Endothelial cell of hepatic sinusoid (primary cell): ENCODE data around the gene BEX2.
"Not testable (repeated sequence)": the region's sequence is repeated elsewhere in the genome, so short reads cannot be mapped to it uniquely, and the experiment has no call there.

Experiments used
- in situ Hi-C: cut with HindIII; loops from 2 replicates; pipeline ENCODE4 v1.10.0; 2017; ENCODE audit warnings: low sequenced_read_pairs

BEX2 gene

DNA sequence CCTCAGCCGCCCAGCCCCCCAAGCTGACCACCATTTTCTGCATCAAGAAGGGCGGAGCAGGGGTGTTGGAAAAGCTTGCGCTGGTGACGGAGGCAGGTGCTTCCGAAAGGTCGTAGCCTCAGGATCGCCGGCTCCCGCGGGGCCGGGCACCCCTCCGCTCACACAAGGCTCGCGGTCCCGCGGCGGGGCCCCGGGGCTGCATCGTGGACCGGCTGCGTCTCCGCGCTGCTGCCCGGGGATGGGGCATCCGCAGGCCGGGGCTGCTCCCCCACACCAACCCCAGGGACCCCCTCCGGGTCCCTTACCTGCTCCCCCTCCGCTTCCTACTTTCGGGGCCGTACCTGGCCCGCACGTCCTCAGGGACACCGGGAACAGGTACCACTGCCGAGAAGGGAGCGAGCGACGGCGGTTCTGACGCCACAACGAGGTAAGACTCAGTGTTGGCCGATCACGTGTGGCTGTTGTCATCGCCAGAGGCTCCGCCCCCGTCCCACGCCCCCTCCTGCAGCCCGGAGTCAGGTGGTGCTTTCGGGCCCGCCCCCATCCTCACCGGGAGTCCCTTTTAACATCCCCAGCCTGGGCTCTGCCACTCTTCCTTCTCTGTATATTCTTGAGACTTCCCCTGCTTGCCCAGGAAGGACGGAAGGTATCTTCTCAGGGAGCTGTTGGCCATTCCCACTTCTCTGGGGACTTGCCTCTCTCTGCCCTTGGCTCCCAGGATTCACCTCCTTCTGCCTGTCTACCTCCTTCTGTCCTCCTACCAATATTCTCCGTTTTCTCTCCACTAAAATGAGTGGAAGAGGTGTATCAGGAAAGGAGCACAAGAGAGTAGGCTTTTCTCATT, at the start of gene BEX2:
Gene BEX2 (minus strand): TSS at position 436 of the 844 bp plus-strand sequence. CDS start 1,014 bp downstream, outside the sequence.
- in situ Hi-C loops = no loop called here

DNA sequence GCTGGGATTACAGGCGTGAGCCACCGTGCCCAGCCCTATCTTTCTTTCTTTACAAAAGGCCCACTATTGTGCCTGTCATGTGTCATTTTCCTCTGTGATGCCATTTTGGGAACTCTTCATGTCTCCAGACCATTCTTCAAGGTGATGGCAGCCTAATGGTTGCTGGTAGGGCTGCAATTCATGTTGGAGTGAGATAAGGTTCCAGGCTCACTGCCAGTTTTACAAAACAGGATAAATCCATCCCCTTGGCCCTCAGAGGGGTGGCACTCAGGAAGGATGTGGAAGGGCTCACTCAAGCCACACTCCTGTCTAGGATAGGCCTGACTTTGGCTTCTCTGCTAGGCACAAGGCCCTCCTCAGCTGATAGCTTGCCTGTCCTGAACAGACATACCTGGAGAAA, 49.3 kb upstream of the BEX2 start:
- in situ Hi-C loops = no loop called here

DNA sequence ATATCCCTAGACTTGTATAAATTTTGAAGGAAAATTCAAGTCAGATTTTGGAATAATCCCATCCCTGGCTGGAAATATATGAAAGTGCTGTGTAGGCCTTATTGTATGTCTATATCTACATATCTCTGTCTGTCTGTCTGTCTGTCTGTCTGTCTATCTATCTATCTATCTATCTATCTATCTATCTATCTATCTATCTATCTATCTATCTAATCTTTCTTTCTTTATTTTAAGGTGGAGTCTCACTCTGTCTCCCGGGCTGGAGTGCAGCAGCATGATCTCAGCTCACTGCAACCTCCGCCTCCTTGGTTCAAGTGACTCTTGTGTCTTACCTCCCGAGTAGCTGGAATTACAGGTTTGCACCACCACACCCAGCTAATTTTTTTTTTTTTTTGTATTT, 48.8 kb upstream of the BEX2 start:
- in situ Hi-C loops = not testable (repeated sequence)

DNA sequence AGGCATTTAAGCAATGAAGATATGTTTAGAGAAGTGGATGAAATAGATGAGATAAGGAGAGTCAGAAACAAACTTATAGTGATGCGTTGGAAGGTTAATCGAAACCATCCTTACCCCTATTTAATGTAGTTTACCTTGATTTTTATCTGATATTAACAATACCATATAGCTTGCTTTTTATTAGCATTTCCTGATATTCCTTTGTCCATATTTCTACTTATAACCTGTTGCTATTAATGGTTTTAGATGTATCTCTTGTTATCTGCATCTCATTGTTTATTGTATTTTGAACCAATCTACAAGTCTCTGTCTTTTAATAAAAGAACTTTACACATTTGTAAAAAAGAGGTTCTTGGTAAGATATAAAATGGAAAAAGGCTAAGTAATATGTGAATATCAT, 47.1 kb upstream of the BEX2 start:
- in situ Hi-C loops = no loop called here

DNA sequence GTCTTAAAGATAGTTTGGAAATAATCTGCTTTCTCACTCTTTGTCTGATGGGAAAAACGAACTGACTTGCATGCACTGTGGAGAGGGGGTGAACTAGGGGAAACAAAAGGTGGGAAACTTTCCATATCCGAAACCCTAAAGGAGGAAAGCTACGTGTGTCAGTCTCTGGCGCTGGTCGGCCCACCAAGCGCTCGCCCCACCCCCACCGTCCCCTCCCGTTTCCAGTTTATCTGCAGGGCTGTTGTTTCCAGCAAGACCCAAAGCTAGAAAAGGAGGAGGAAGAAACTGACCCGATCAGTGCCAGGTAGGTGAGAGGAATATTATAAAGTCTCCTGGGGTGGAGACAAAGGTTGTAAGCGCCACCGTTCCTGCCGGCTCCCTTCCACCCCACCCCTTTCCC, 46.1 kb upstream of the BEX2 start:
- in situ Hi-C loops = no loop called here

DNA sequence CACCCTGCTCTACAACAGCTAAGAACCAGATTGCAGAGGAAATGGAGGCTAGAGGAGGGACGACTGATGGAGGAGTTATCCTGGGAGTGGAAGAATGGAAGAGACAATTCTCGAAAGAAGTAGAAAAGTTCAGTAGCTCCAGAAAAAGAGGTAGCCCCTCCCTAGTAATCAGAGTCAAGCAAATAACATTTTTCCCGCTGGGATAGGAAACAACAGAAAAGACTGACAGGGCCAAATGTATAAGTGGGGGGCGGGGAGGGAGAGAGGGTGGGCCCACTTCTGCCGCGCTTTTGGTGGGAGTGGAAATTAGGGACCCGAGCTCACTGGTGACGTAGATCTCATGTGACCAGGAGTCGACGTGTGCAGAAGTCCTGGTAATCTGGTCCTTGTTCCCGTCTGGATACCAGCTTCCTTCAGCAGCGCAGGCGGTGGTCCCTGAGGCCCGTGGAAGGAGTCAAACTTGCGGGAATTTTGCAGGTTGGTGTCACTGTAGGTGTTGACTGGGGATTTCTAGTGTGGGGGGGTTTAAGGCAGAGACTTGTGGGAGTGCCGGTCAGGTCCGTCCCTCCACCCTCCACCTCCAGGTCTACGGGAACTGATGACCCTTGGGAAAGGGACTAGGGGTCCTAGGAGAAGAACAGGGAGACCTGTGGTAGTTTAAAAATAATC, 45.5 kb upstream of the BEX2 start, which contains the start of gene TCEAL9:
Gene TCEAL9 (plus strand): TSS at position 377 of the 669 bp plus-strand sequence. CDS start 1,179 bp downstream, outside the sequence.
- in situ Hi-C loops = no loop called here

DNA sequence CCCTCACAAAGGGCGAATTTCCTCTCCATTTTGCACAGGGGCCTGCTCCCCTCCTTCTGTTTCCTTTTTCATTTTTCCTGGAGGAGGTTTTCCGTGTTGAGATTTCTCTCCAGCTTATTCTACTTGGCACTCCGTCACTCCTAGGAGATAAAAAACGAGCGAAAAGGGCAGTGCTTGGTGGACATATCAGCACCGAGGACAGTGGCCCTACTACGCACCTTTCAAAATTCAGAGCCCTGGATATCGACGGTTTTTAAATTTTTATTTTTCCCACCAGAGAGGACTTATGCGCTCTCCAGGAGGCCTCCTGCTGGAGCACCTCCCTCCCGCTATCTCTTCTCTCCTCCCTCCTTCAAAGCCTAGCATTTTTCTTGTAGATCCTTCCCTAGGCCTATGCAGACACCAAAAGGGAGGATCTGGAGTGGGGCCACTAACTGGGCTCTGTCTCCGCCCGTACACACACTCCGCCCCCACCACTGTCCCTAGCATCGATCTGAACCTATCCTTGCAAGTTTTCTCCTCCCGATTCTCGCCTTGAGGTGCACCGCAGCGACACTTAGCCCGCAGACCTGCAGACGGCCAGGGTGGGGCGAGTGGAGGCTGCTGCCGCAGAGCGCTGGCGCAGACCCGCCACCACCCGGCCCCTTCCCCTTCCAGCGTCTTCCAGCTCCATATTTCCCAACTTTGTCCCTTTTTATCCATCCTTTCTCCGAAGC, 37.0 kb upstream of the BEX2 start:
- in situ Hi-C loops = no loop called here

DNA sequence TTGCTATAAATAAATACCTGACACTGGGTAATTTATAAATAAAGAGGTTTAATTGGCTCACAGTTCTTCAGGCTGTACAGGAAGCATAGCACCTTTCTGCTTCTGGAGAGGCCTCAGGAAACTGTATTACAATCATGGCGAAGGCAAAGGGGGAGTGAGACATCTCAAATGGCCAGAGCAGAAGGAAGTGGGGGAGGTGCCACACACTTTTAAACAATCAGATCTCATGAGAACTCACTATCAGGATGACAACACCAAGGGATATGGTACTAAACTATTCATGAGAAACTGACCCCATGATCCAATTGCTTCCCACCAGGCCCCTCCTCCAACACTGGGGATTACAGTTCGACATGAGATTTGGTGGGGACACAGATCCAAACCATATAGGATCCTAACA, 33.8 kb upstream of the BEX2 start:
- in situ Hi-C loops = no loop called here

DNA sequence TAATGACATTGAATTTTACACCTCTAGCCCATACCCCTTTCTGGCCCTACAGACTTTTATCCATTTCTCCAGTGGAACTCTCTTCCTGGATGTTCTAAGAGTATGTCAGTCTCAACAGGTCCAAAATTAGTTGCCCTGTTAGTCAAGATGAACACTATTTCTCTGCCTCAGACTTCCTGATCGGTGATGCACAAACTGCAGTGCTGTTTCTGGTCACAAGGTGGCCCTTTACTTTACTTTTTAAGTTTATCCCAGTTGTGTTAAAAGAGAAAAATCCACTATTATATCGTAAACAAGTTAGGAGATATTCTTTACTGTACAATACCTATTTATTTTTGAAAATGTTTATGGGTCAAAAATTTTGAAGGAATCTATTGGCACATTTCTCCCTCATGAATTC, 32.3 kb upstream of the BEX2 start:
- in situ Hi-C loops = no loop called here

DNA sequence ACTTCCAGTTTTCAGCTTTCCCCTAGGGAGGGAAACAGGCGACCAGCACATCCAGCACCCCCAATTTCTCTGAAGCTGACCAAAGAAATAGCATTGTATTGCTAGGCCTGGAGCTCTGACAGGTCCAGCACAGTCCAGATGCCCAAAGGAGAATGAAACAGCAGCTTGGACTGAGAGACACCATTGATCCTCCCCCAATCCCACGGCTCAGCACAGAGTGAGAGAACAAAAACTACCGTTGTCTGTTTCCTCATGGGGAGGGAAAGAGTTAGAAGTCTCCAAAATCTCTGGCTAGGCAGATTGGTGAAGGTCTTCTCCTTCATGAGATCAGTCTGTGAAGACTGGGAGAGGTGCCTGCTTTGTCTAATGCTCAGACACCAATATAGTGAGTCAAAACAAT, 27.9 kb upstream of the BEX2 start:
- in situ Hi-C loops = no loop called here

DNA sequence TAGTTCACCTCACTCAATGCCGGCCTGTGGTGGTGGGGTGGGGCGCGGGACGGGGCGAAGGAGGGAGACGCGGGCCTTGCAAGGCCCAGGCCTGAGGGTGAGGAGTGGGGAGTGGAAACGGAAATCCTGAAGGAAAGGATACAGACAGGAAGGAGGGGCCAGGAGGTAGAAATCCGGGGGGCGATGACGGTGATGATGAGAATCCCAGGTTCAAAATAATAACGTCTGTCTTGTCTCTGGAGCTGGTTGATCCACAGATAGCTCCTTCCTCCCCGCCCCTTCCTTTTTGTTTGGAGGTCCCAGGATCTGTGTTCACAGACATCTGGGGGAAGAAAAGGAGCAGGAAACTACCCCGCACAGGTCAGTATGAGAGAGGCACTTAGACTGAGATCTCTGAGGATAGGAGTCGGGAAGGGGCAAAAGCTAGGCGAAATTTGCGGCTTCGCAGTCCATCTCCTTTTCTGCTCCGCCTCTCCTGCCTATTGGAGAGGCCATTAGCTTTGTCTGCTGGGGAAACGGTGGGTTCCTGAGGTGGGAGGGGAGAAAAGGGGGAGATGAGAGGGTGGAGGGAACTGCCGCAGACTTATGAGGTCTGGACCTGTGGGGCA, 20.0 kb upstream of the BEX2 start:
- in situ Hi-C loops = no loop called here

DNA sequence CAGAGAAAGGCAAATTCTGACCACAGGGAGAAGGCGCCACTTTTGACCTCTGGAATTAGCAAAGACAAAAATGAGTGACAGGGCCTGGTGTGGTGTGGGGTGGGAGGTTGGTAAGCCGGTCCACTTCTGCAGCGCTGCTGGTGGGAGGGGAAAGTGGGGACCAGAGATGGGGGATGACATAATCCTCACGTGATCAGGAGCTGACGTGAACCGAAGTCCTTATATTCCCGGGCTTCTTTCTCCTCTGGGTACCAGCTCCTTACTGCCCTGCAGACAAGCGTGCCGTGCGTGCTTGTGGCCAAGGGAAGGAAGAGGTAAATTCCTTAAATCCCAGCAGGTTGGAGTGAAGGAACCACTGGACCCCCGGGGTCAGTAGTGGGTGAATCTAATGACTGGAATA, 19.2 kb upstream of the BEX2 start, which contains the start of gene TCEAL7:
Gene TCEAL7 (plus strand): TSS at position 249 of the 400 bp plus-strand sequence. CDS start 1,165 bp downstream, outside the sequence.
- in situ Hi-C loops = no loop called here

DNA sequence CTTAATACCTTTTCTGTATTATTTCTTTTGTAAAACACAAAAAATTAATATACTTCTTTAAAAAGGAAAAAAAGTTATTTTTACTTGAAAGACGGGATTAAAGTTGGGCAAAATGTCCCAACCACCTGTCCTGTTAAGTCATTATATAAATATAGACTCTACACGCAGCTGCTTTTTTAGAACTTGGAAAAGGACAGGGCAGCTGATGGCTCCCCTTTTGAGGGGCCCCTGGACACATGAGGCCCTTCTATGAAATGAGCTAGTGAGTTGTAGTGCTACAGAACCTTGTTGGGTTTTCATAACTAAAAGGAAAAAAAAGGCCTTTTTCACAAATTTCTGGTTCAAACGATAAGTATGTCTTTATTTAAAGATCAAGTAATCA, 600 bp upstream of the BEX2 start:
- in situ Hi-C loops = no loop called here

DNA sequence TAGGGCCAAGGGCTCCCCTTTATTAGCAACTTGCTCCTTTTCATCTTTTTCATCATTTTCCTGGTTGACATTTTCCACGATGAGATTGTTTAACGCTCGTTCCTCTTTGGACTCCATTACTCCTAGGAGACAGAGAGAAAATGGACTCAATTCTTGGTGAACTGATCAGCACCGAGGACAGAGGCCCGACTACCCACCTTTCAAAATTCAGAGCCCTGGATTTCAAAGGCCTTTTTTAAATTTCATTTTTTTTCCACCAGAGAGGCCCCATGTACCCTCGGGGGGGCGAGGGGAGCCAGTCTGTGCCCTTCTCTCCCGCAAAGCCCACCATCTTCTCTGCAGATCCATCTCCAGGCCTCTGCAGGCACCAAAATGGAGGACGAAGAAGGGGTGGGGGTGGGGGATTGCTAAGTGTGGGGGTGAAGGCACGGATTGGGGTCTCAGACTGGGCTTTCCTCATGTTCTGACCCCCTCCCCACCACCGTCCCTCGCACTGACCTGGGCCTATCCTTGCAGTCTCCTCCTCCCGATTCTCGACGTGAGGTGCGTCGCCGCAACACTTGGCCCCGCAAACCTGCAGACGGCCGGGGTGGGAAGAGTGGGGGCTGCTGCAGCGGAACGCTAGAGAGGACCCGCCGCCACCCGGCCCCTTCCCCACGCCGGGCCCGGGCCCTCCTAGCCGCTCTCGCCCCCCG, 783 bp downstream of the BEX2 start:
- in situ Hi-C loops = no loop called here

DNA sequence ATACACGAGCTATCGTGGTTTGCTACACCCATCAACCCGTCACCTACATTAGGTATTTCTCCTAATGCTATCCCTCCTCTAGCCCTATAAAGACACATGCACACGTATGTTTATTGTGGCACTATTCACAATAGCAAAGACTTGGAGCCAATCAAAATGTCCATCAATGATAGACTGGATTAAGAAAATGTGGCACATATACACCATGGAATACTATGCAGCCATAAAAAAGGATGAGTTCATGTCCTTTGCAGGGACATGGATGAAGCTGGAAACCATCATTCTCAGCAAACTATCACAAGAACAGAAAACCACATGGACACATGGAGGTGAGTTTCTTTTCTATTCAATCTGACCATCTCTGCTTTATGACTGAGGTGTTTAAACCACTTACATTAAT, 5.1 kb downstream of the BEX2 start:
- in situ Hi-C loops = not testable (repeated sequence)

DNA sequence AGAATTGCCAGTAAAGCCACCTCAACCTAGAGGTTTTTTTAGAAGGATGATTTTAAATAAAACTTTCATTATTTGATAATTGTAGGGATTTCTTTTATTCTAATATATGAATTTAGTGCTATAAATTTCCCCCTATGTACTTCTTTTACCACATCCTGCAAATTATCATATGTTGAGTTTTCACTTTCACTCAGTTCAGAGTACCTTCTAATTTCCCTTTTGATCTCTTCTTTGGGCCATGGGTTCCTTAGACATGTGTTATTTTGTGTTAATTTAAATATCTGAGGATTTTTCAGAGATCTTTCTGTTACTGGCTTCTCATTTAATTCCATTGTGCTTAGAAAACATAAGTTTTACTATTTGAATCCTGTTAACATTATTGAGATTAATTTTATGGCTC, 6.1 kb downstream of the BEX2 start:
- in situ Hi-C loops = loop anchor here (5.0 kb wide), 1 partner anchor 37 kb away; no protein-coding TSS in a partner anchor

DNA sequence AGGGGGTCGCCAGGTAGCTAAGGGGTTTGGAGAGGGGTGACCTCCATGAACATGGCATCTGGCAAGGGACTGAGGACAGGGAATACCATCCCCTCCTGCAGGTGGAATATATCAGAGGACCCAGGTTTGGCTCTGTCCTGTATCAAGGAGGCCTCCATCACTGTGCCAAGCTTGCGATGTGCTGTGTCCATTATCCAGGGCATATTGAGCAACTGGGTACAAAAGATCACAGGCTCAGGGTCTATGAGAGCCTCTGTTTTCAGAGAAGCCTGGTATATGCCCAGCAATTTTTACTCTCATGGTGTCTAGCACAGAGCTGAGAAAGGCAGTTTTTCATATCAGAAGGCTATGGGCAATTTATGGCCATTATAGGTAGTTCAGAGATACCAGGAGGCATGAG, 17.7 kb downstream of the BEX2 start:
- in situ Hi-C loops = no loop called here

DNA sequence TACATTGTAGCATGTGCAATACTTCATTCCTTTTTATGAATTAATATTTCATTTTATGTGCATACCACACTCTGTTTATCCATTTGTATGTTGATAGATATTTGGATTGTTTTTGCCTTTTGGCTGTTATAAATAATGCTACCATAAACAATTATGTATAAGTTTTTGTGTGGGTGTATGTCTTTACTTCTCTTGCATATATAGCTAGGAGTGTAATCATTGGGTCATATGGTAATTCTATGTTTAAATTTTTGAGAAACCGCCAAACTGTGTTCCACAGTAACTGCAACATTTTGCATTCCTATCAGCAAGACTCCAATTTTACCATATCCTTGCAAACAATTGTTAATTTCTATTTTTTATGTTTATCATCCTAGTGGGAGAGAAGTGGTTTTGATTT, 31.2 kb downstream of the BEX2 start:
- in situ Hi-C loops = no loop called here

DNA sequence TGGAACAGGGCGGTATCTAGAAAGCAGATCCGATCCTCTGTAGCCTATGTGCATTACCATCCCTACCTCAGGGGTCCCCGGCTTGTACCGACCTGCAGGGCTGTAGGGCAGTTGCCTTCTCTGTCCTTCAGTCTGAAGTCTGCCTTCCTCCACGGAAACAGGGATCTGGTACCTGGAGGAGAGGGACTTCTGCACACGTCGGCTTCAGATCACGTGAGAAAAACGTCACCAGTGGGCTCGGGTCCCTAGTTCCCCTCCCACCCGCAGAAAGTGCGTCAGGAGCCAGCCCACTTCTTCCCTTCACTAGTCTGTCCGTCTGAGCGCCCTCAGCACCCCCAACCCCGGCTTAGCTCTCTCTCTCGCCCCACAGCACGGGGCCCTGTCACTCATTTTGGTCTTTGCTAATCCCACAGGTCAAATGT, 34.2 kb downstream of the BEX2 start, which contains the start of gene TCEAL5:
Gene TCEAL5 (minus strand): TSS at position 170 of the 422 bp plus-strand sequence. CDS start 2,187 bp downstream, outside the sequence.
- in situ Hi-C loops = no loop called here

DNA sequence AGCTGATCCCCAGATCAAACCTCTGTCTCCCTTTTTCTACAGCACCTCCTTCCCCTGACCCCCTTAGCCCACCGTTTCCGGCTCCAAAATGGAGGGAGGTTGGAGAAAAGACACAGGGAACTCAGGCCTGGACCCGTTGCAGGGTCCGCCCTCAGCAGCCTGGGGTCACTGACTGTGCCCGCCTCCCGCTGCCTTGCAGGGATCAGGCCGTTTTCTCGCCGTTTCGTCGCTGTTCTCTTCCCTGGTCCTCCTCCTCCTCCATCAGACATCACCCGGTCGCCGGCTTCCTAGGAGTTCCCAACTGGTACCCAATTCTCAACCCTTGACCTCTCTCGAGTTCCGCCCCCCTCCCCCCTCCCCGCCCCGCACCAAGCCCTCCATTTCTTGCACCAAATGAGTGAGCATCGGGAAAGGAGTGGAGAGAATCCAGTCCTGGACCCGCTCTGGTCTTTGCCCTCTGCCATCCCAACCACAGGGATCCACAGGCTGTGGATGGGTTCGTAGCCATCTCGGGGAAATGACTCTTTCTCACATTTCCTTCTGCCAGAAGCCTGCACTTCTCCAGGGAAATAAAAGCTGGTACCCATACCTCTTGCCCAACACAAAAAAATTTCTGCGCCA, 34.7 kb downstream of the BEX2 start:
- in situ Hi-C loops = no loop called here
